ENCODE results near the gene ARHGAP24.

GRCh38 chr4:85522277-85522676, 47.3 kb downstream of the ARHGAP24 start:
- TF ChIP-seq CTCF (IDR thresholded peaks at IDR 0.05), result no peak
- no peak for TF ChIP-seq POLR2A (IDR thresholded peaks at IDR 0.05)
